HepG2 (cell line): ENCODE data around the gene ABCG1. TPM values are rescaled to one million over a fixed set of nuclear protein-coding genes. Genes with fewer than 3 reads are reported as not detected.

ENCODE experiments used
- ATAC-seq: fragments of 200-7000 bp; cut with Tn5 transposase; 3 replicates; pipeline ENCODE4 v1.9.1; 2020; ENCODE audit warnings: mild to moderate bottlenecking, moderate library complexity
- BruUV-seq: library from RNA; stranded (reverse); fragments of 400-500 nt; replicated peaks from 2 replicates; lab custom pipeline; 2021; lab: Mats Ljungman, UMichigan
- CTCF ChIA-PET: fragments of 300-600 bp; formaldehyde crosslinking; extraction: SDS; loops from one replicate; lab custom pipeline; 2021; ENCODE audit warnings: low total read pairs, inconsistent platforms, low intra/inter-chr PET ratio; lab: Yijun Ruan, JAX
- POLR2A ChIA-PET: fragments of 350-600 bp; sonication (Branson Sonifier 250); formaldehyde crosslinking; loops from one replicate; lab custom pipeline; 2020; ENCODE audit warnings: antibody characterized with exemption, inconsistent platforms; lab: Yijun Ruan, JAX
- DNase-seq: peaks from one replicate; pipeline ENCODE4 v3.0.0-alpha.2; 2015; ENCODE audit warnings: low spot score
- FAIRE-seq: peaks from 3 replicates; lab custom pipeline; 2011; peaks lifted over from hg19 to GRCh38; lab: Jason Lieb, UNC
- H2AFZ ChIP-seq: one replicate; pipeline ENCODE4 v1.6.1; 2011; ENCODE audit warnings: low read length, inconsistent platforms
- H3K27ac ChIP-seq: fragments of 300-600 bp; 3 replicates; pipeline ENCODE4 v1.8.0; 2011; ENCODE audit warnings: mixed run types, mild to moderate bottlenecking, mixed read lengths, low read length, inconsistent platforms; ENCODE audit not compliant: insufficient read depth; ENCODE audit errors: extremely low read length
- H3K27me3 ChIP-seq, 2 experiments: fragments of 200-600 bp in 1 of 2; 2 replicates in 1 of 2; 3 replicates in 1 of 2; pipeline versions ENCODE4 v1.6.0 to v1.8.0; 2011; ENCODE audit warnings: low read length in 2 of 2, mild to moderate bottlenecking in 2 of 2, moderate library complexity in 2 of 2, inconsistent platforms in 1 of 2; ENCODE audit not compliant: insufficient read depth in 2 of 2, control insufficient read depth in 1 of 2
- H3K36me3 ChIP-seq, 2 experiments: fragments of 200-600 bp in 1 of 2; replicated peaks in 1 of 2; 2 replicates in 1 of 2; 3 replicates in 1 of 2; pipeline versions ENCODE4 v1.5.1 to v1.8.0; 2011; ENCODE audit warnings: low read length in 2 of 2, inconsistent platforms in 1 of 2; ENCODE audit not compliant: insufficient read depth in 2 of 2, control insufficient read depth in 1 of 2
- H3K4me1 ChIP-seq: 2 replicates; pipeline ENCODE4 v1.5.1; 2012; ENCODE audit warnings: low read length, inconsistent platforms; ENCODE audit not compliant: insufficient read depth
- H3K4me2 ChIP-seq: 2 replicates; pipeline ENCODE4 v1.6.0; 2011; ENCODE audit warnings: low read depth, low read length, inconsistent platforms
- H3K4me3 ChIP-seq, 3 experiments: fragments of 200-600 bp in 1 of 3; sonication (generic), shearing (Covaris generic) in 1 of 3; replicated peaks in 1 of 3; 2 replicates each; pipeline ENCODE4 v1.5.1; 2011 to 2016; ENCODE audit warnings: low read length in 3 of 3, inconsistent platforms in 2 of 3, low read depth in 2 of 3, mild to moderate bottlenecking in 2 of 3, control low read depth in 1 of 3, mixed read lengths in 1 of 3; ENCODE audit not compliant: insufficient read depth in 1 of 3
- H3K79me2 ChIP-seq: one replicate; pipeline ENCODE4 v1.6.1; 2011; ENCODE audit warnings: low read length, inconsistent platforms; ENCODE audit not compliant: insufficient read depth
- H3K9ac ChIP-seq: 2 replicates; pipeline ENCODE4 v1.6.0; 2011; ENCODE audit warnings: mild to moderate bottlenecking, low read depth, low read length, inconsistent platforms; ENCODE audit not compliant: insufficient read depth
- H3K9me3 ChIP-seq: 2 replicates; pipeline ENCODE4 v1.5.1; 2012; ENCODE audit warnings: mild to moderate bottlenecking, low read length
- H4K20me1 ChIP-seq: 2 replicates; pipeline ENCODE4 v1.6.0; 2011; ENCODE audit warnings: inconsistent platforms, mild to moderate bottlenecking, low read length, moderate library complexity; ENCODE audit not compliant: insufficient read depth
- CBX2 ChIP-seq, 2 experiments: fragments of 200-600 bp in 1 of 2; sonication (generic); formaldehyde crosslinking in 1 of 2; IDR thresholded peaks; 2 replicates each; pipeline versions ENCODE4 v1.7.0 to v1.8.1; 2018 to 2022; ENCODE audit warnings: low read depth in 2 of 2, low read length in 1 of 2, mild to moderate bottlenecking in 1 of 2, missing genetic modification reagents in 1 of 2
- FOXP1 ChIP-seq, 2 experiments: fragments of 450-650 bp in 1 of 2; IDR thresholded peaks; 2 replicates each; pipeline ENCODE4 v1.6.1; 2017 to 2018; ENCODE audit warnings: antibody characterized with exemption in 1 of 2
- HNF1A ChIP-seq, 2 experiments: sonication (generic) in 1 of 2; formaldehyde crosslinking in 1 of 2; IDR thresholded peaks; 2 replicates each; pipeline versions ENCODE4 v1.4.0 to v1.6.1; 2016 to 2020; ENCODE audit warnings: borderline replicate concordance in 1 of 2, low read depth in 1 of 2, mild to moderate bottlenecking in 1 of 2, missing genetic modification reagents in 1 of 2
- POLR2G ChIP-seq: fragments of 200-400 bp; formaldehyde crosslinking; IDR thresholded peaks from 2 replicates; pipeline ENCODE4 v1.6.1; 2018; ENCODE audit warnings: mild to moderate bottlenecking, low read depth, low read length, moderate library complexity
- RFXANK ChIP-seq: IDR thresholded peaks from 2 replicates; pipeline ENCODE4 v1.6.1; 2016
- SMARCC2 ChIP-seq: fragments of 450-650 bp; IDR thresholded peaks from 2 replicates; pipeline ENCODE4 v1.6.1; 2017; ENCODE audit warnings: antibody characterized with exemption, mild to moderate bottlenecking
- SMARCE1 ChIP-seq: fragments of 450-650 bp; IDR thresholded peaks from 2 replicates; pipeline ENCODE4 v1.6.1; 2017; ENCODE audit warnings: borderline replicate concordance
- TBX2 ChIP-seq: sonication (generic); formaldehyde crosslinking; IDR thresholded peaks from 2 replicates; pipeline ENCODE4 v1.5.0; 2020; ENCODE audit warnings: missing genetic modification reagents, mild to moderate bottlenecking, borderline replicate concordance
- TGIF2 ChIP-seq: IDR thresholded peaks from 2 replicates; pipeline ENCODE4 v1.6.1; 2016; ENCODE audit warnings: control low read depth, missing compliant biosample characterization
- YEATS2 ChIP-seq: sonication (generic); formaldehyde crosslinking; IDR thresholded peaks from 2 replicates; pipeline ENCODE4 v1.4.0; 2020; ENCODE audit warnings: missing genetic modification reagents, borderline replicate concordance
- ZNF263 ChIP-seq: sonication (generic); formaldehyde crosslinking; IDR thresholded peaks from 2 replicates; pipeline ENCODE4 v1.4.0; 2020; ENCODE audit warnings: missing genetic modification reagents
- ZNF557 ChIP-seq: sonication (generic); formaldehyde crosslinking; IDR thresholded peaks from 2 replicates; pipeline ENCODE4 v1.4.0; 2020; ENCODE audit warnings: missing genetic modification reagents
- ZNF768 ChIP-seq: sonication (generic); formaldehyde crosslinking; IDR thresholded peaks from 2 replicates; pipeline ENCODE4 v1.4.0; 2020; ENCODE audit warnings: missing genetic modification reagents
- WGBS: methylation state at CpG from one replicate; pipeline ENCODE4 v1.1.6; 2017; ENCODE audit warnings: low lambda C conversion rate; 5-methylcytosine and 5-hydroxymethylcytosine counted together
- in situ Hi-C: cut with HindIII; loops from 2 replicates; pipeline ENCODE4 v1.10.0; 2017; ENCODE audit warnings: low pct_unique_long_range_greater_than_20kb; ENCODE audit not compliant: extremely low pct_ligation_motif_present
- intact Hi-C: fragments of 100-400 bp; cut with micrococcal nuclease; formaldehyde crosslinking; loops from one replicate; pipeline ENCODE4 v1.10.0; 2022; ENCODE audit not compliant: unreplicated experiment
- polyA plus RNA-seq, 8 experiments: library from polyadenylated mRNA; depleted of rRNA in 3 of 8; stranded (reverse) in 7 of 8; unstranded in 1 of 8; fragments of >200 nt; fragmentation: Illumina TruSeq in 4 of 8; extraction: Trizol in 4 of 8; gene quantifications; 2 replicates each; pipeline versions ENCODE4 v1.2.1 to v1.2.3, GENCODE V29; 2011 to 2016; ENCODE audit warnings: low read depth in 4 of 8, missing spikeins in 1 of 8, mixed read lengths in 1 of 8; ENCODE audit not compliant: insufficient read depth in 1 of 8
- total RNA-seq, 5 experiments: library from RNA; depleted of rRNA; stranded (reverse); fragments of >200 nt; fragmentation: Illumina TruSeq; extraction: Trizol; gene quantifications; 2 replicates each; pipeline ENCODE4 v1.2.3, GENCODE V29; 2016; ENCODE audit warnings: low read depth in 1 of 5

ABCG1 gene
- total and polyA plus RNA-seq, 2 of the 13 experiments (the other 11 are each of a cell fraction or from before 2014, with no cell fraction given), result 0.04 TPM; not detected in 1

DNA sequence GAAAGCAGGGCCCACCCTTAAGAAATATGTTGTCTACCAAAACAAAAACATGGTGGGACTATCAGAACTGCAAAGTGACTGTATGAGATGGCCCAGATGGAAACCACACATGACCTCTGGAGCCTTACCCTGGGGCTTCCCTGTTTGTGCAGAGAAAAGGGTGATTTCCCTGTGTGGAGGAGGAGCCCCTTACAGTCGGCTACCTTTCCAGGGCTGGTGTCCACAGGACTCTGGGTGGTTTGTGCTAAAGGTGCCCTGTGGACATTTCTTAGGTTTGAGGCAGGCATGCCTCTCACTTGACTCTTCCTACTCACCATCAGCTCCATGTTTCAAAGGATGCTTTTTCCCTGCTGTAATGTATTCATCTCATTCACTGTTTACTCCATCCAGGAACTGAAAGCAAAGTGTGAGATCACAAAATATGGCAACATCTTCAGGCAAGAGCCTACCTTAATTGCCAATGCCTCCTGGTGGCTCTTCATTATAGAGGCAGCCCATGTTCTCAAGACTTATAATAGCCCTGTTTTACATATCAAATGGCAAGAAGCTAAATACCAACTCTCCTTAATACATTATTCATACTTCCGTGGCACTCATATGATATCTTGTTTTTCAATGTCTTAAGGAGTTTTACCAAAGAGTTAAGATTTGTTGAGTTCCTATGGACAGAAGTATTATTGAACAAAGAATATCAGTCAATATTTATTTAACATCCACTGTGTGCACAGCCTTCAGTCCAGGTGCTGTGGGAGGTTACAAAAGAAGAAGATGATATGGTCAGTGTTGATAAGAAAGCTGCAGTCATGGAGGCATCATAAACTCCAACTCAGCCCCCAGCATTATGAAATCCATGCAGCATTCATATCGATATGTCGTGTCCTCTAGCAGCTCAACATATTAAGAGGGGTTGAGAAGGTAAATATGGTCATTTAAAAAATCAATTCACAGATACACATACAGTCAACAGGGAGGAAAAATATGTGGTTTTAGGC is 111.7 kb downstream of the ABCG1 start:
- intact Hi-C loops, result no loop called here
- no peak for FAIRE-seq
- no peaks in the 10 kb centered on the region for H3K9me3 ChIP-seq
- ATAC-seq, result no peak
- no peaks in the 10 kb centered on the region for H3K36me3 ChIP-seq
- DNase-seq, result no peak
- H3K79me2 ChIP-seq, result no peaks in the 10 kb centered on the region
- TF ChIP-seq HNF1A (IDR thresholded peaks at IDR 0.05; ENCODE audit: low read depth), result no peak
- TF ChIP-seq HNF1A (CRISPR knock-in tag; IDR thresholded peaks at IDR 0.05; ENCODE audit: borderline replicate concordance), result no peak
- TF ChIP-seq ZNF557 (CRISPR knock-in tag), result no peak
- no peak for TF ChIP-seq ZNF263
- no peak for TF ChIP-seq FOXP1 (IDR thresholded peaks at IDR 0.05)
- TF ChIP-seq FOXP1 (CRISPR knock-in tag; IDR thresholded peaks at IDR 0.05), result no peak
- TF ChIP-seq TGIF2 (CRISPR knock-in tag), result no peak
- no peak for TF ChIP-seq ZNF768 (CRISPR knock-in tag)
- no peak for TF ChIP-seq YEATS2 (CRISPR knock-in tag)
- TF ChIP-seq TBX2 (CRISPR knock-in tag), result no peak
- TF ChIP-seq CBX2 (IDR thresholded peaks at IDR 0.05; ENCODE audit: low read depth, low read length), result no peak
- TF ChIP-seq CBX2 (CRISPR knock-in tag; IDR thresholded peaks at IDR 0.05; ENCODE audit: low read depth), result no peak
- TF ChIP-seq SMARCE1, result no peak
- TF ChIP-seq SMARCC2, result no peak
- TF ChIP-seq RFXANK (CRISPR knock-in tag), result no peak
- no peak for TF ChIP-seq POLR2G
- peaks cover 11% of the 10 kb centered on the region for H3K4me1 ChIP-seq
- no peak overlapping the region for H3K9ac ChIP-seq
- BruUV-seq, result no TSS peak
- no peaks in the 10 kb centered on the region; a peak in 1 of 5 replicates for H3K27me3 ChIP-seq
- in situ Hi-C loops, result no loop called here
- no peak overlapping the region for H3K4me3 ChIP-seq
- no peak overlapping the region for H3K4me2 ChIP-seq
- no peak overlapping the region for H2AFZ ChIP-seq
- ChIA-PET POLR2A (no interaction called here), CTCF (no interaction called here)
- 23% methylated on average over 4 of the region's 4 CpGs for WGBS
- H4K20me1 ChIP-seq, result no peaks in the 10 kb centered on the region
- H3K27ac ChIP-seq, result no peak overlapping the region
